ENCODE results near the gene KIF3A. TPM values are rescaled to one million over a fixed set of nuclear protein-coding genes. Genes with fewer than 3 reads are reported as not detected.

KIF3A gene
- polyA plus RNA-seq, 12 donors, result 7.4 to 23.5 (median 8.9) TPM; not detected in 1

- DNase-seq, result no peak
These were observed 16.8 kb upstream of the KIF3A start for GRCh38 chr5:132754111-132754510.

- DNase-seq, result no peak
These were observed 16.0 kb upstream of the KIF3A start for GRCh38 chr5:132753135-132753987.

GRCh38 chr5:132752581-132753125, 15.3 kb upstream of the KIF3A start:
- DNase-seq, result no peak

- no peak for DNase-seq
These were observed 14.7 kb upstream of the KIF3A start for GRCh38 chr5:132751971-132752580.

GRCh38 chr5:132751444-132751843, 14.1 kb upstream of the KIF3A start:
- DNase-seq, result no peak

- DNase-seq, result no peak
These were observed 13.3 kb upstream of the KIF3A start for GRCh38 chr5:132750471-132751230.

GRCh38 chr5:132749506-132749905, 12.2 kb upstream of the KIF3A start:
- no peak for DNase-seq

GRCh38 chr5:132748522-132749000, 11.2 kb upstream of the KIF3A start:
- no peak for DNase-seq

- no peak for DNase-seq
These were observed 10.5 kb upstream of the KIF3A start for GRCh38 chr5:132747616-132748440.

- no peak for DNase-seq
These were observed 9.7 kb upstream of the KIF3A start, which contains the start of gene CCNI2 for GRCh38 chr5:132746954-132747615. Gene CCNI2 (plus strand): TSS chr5:132747426. CDS start chr5:132747496, 70 bp downstream.

GRCh38 chr5:132746592-132746953, 9.2 kb upstream of the KIF3A start:
- no peak for DNase-seq

- DNase-seq, result no peak
These were observed 7.3 kb upstream of the KIF3A start for GRCh38 chr5:132744659-132745058.

- no peak for DNase-seq
These were observed 5.3 kb upstream of the KIF3A start for GRCh38 chr5:132742626-132743025.

- DNase-seq, result no peak
These were observed 4.8 kb upstream of the KIF3A start for GRCh38 chr5:132742158-132742557.

GRCh38 chr5:132739232-132739631, 1.9 kb upstream of the KIF3A start:
- DNase-seq, result no peak

- DNase-seq, result no peak
These were observed 786 bp upstream of the KIF3A start for GRCh38 chr5:132737982-132738681.

- DNase-seq, result no peak
These were observed 2.7 kb downstream of the KIF3A start for GRCh38 chr5:132734687-132735086.

GRCh38 chr5:132733499-132734148, 3.7 kb downstream of the KIF3A start:
- DNase-seq, result no peak

GRCh38 chr5:132729896-132730295, 7.5 kb downstream of the KIF3A start:
- DNase-seq, result no peak

Data from muscle of arm (tissue), 12 donors.